Frontal cortex (tissue), 4 donors: Measurements from ENCODE around the gene BTBD1. TPM values are rescaled to one million over a fixed set of nuclear protein-coding genes. Genes with fewer than 3 reads are reported as not detected.
"Not testable (repeated sequence)": the region's sequence is repeated elsewhere in the genome, so short reads cannot be mapped to it uniquely, and the experiment has no call there.

Source experiments
- DNase-seq, 2 donors: peaks; one replicate each; pipeline ENCODE4 v3.0.0; 2012; ENCODE audit warnings: low spot score in 2 of 2
- FAIRE-seq: peaks from 2 replicates; lab custom pipeline; 2012; peaks lifted over from hg19 to GRCh38; lab: Jason Lieb, UNC
- total RNA-seq: library from RNA; depleted of rRNA; stranded (reverse); fragments of >200 nt; gene quantifications from one replicate; pipeline ENCODE4 v1.2.3, GENCODE V29; 2014
- donor health status: control.
- donor health status: control.
- donor health status: control.

BTBD1 gene
- total RNA-seq, 1 donor from 2014 or later, result 156 TPM

DNA sequence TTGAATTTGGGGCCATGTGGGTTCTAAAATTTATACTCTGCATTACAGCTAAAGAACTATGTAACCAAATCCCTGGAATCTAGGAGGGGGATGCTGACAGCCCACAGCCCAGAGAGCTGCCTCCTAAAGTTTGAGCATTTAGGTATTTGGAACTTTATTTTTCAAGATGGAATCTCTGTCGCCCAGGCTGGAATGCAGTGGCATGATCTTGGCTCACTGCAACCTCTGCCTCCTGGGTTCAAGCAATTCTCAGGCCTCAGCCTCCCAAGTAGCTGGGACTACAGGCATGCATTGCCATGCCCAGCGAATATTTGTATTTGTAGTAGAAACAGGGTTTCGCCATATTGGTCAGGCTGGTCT, 66.4 kb downstream of the BTBD1 start:
- not testable (repeated sequence) for FAIRE-seq

DNA sequence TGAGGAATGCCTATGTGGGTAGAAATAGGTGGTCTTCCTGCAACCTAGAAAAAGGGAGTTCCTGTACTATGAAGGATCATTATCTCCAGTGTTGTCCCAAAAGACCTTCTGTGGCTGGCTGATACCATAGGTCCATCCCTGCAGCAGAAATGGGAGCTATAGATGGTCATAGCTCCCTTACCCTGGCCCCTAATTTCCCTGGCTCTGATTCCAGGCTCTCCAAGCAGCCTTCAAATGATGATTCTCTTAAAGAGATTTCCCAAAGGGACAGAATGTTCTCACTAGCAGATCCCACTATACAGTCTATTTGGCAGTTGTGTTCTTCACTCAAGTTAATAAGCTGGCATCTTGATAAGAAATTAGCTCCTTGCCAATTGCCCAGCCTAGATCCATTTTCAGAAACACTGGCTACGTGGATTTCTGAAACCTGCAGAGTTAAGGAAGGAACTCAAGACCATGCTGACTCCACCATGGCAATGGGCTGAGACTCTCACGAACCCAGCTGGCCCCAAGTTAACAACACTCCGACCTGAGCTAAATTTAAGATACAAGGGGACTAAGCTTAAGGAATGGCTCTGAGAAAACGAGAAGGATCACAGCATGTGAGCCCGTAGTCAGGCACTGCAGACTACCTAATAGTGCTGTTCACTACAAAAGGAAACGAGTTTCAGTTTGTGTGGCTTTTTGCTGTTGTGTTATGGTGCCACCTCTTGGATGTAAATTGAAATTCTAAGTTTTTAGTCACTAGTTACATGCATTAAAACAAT, 67.0 kb downstream of the BTBD1 start:
- DNase-seq (peak; percentile 55 to 57), FAIRE-seq (no peak)

More for the DNA sequence above, 66.4 kb downstream of the BTBD1 start:
- not testable (repeated sequence) for DNase-seq

DNA sequence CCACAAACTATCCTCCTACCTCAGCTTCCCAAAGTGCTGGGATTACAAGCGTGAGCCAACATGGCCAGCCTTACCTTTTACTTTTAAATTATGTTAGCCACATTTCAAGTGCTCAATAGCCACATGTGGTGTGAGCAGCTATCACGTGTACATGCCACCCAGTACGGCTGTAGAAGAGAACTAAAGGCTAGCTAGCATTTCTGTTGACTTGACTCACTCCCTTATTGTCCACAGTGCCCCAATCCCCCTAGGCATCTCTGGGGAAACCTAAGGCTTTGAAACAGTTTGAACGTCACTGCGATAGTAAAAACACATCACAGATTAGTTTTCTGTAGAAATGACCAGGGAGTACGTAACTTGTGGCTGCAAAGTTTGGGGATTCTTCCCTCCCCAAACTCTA, 67.6 kb downstream of the BTBD1 start:
- DNase-seq (no peak), FAIRE-seq (no peak)

DNA sequence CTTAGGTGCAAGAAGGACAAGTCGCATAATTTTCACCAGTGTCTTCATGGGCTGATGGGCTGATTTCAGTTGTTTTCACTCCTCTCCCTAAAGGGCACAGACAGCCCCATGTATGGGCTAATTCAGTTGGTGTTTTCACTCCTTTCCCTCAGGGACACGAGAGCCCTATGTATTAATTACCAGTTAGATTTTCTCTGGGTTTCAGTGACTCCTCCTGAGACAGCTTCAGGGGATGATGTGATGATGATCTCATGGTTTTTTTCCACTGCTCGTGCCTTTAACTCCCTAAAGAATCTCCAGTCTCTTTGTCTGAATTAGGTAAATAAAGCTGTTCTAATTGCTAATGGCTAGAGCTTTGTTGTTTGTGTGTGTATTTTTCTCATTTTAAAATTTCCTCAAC, 71.1 kb downstream of the BTBD1 start:
- FAIRE-seq (no peak), DNase-seq (no peak)

DNA sequence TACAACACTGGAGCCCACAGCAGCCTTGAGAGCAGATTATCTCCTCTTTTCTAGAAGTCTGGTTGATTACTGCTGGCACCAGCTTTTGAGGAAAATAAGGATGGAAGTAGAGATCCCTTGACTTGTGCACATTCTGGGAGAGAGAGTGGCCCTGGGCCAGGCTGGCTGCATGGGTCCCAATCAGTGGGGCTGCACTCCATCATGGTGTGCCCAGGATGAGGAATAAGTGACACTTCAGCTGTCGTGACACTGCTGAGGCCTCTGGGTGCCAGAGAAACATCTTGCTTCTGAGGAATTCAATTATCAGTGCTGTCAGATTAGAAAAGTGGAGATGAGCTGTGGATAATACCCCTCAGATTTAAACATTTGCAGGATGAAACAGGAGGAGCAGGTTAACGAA, 72.0 kb downstream of the BTBD1 start:
- no peak for DNase-seq
- FAIRE-seq, result no peak

DNA sequence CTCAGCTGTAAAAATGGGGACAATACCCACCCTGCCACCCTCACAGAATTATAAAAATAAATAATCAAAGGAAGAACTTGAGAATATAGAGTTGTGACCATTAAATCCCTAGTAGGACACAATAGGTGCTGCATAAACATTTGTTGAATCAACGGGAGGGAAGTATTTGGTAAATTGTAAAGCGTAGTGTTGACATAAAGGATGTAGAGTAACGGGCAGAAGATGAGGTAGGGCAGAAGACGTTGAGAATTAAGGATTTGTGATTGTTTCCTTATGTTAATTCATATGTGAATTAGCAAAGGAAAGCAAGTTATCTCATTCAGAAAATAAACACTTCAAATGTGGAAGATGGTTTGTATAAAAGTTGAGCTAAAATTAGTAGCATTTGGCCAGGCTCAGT, 73.9 kb downstream of the BTBD1 start:
- no peak for DNase-seq
- FAIRE-seq, result no peak

DNA sequence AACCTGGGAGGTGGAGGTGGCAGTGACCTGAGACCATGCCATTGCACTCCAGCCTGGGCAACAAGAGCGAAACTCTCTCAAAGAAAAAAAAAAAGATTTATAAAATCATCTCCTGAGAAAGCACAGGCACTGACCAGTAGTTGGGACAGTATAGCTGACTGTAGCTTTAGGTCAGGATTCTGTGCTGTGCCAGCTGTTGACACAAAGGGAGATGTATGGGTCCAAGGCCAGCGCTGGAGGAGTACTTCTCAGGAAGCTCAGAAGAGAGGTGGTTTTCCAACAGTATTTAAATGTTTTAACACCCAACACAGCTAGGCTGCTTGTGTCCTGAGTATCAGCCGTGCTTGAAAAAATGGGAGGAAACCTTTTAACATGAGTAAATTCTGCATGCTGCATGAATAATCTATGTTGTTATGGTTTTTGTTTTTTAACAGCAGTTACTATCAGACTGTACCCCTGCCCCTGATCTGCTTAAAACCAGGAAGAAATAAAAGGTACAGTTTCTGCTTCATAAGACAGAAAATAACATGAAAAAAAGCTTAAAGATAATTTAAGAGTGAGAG, 74.5 kb downstream of the BTBD1 start:
- FAIRE-seq (no peak), DNase-seq (no peak)

DNA sequence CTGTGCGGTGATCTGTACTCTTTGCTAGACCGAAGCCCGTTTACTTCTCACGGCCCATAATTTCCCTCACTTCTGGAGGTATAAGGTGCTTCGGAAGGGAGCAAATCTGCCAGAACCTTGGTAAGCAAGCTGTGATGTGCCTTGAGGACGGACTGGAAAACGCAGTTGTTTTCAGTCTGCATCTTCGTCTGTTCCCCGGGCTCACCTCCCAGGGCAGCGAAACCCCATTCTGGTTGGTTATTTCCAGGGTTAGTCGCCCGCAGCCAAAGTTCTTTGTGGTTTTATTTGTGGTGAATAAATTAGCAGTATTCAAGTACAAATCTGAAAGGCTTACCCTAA, 80.6 kb downstream of the BTBD1 start:
- FAIRE-seq (no peak), DNase-seq (peak in 1 of 2 donors; percentile 38)

DNA sequence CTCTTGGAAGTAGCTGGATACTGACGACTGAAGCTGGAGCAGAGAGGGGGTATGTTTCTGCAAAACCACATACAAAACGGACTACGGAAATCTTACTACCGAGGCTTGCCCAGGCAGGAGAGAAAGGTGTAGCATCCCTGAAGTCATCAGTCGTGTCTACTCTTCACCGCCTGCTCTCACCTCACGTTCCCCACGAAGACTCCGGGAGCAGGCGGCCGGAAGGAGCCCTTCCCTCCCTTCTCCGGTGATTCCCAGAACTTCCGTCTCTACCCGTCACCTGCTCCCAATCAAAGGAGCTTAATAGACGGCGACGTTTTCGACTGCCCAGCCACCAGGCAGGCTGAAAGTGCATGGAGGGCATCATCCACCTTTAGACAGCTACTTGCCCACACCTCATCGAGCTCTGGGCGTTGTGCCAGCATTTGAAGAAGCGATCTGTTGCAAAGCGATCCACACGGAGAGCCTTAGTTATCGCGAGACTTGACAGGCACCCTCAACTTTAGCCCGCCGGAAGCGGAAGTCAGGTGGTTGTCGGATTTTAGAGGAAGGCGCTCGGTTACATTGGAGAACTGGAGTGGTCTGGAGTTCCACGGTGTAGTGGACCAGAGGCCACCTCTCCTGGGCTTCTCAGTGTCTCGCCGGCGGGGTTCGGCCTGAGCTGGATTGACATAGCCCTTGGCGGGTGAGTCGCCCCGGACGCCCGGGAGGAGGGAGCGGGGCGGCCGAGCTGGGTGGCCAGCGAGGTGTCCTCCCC, 81.2 kb downstream of the BTBD1 start, which contains the start of gene RAMAC:
RAMAC (plus strand) TSS at position 523 of the 754 bp plus-strand sequence. CDS start 2,809 bp downstream, outside the sequence.
- FAIRE-seq, result no peak
- peak; percentile 75 to 88 for DNase-seq

DNA sequence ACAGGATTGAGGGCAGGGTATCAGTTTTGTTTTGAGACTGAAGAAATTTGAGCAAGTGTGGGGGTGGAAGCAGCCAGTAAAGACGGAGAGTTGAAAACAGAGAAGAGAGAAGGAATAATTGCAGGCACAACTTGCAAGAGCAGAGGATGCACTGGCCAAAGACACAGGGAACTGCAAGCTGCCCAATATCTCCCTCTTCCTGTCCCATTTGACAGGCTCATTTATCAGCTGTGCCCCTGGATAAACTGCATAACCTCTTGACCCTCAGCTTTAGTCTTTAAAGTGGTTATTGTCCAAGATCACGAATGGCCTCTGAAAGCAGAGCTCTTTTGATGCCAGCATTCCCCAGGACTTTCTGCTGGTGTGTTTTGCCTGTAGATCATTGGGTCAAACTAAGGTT, 86.1 kb downstream of the BTBD1 start:
- no peak for DNase-seq
- FAIRE-seq, result no peak

DNA sequence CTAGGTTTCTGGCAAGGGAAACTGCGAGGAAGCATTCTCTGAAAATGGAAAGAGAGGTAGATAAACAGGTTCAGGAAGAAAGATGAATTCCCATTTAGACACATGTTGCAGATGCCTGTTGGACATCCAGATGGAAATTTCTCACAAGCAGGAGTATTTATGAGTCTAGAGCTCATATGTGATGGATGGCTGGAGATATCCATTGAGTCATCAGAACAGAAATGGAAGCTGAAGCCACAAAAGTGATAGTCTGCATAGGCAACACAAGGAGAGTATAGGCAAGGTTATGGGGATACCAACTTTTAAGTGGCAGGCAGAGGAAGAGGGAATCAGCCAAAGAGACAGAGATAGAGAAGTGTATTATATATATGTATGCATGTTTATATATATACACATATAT, 87.3 kb downstream of the BTBD1 start:
- DNase-seq, result no peak
- no peak for FAIRE-seq

DNA sequence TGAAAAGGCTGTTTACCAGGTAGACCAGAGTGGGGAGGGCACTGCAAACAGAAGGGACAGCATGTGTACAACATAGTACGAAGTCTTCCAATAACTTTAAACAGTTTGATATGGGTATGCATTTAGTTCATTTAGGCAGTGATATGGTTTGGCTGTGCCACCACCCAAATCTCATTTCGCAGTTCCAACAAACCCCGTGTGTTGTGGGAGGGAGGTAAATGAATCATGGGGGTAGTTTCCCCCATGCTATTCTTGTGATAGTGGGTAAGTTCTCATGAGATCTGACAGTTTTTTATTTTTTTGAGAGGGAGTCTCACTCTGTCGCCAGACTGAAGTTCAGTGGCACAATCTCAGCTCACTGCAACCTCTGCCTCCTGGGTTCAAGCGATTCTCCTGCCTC, 88.6 kb downstream of the BTBD1 start:
- DNase-seq, result no peak
- FAIRE-seq, result no peak

DNA sequence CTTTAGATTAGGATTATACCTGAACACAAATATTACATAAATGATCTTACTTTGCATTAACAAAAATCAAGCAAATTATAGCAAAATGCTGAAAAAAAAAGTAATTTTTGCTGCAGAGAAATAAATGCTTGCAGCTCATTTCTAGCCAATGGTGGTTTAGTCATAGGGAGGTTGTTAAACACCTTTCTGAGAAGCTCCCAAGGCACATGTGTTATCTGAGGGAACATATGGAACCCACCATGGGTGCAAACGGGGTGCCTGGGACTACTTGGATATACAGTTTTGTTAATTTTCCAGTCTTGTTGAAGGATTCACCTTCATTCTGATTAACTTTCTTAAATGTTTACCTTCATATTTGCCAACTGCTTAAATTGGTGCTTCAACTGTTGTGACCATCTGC, 90.0 kb downstream of the BTBD1 start:
- DNase-seq (no peak), FAIRE-seq (no peak)

DNA sequence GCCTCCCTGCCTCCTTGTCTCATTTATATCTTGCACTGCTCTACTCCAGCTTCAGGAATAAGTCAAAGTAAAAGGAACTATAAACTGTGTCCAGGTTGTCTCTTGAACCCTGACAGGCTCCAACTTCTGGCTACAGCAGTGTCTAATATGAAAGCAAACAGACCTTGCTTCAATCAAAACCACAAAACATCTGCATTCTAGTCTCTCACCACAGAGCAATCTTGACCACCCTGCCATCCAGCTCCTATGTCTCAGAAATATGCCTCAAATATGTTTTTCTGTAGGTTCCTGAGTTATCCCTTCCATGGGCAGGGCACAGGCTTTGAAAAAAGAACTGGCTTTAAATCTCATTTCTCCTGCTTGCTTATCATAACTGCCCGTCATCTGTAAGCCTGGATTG, 94.1 kb downstream of the BTBD1 start:
- no peak for DNase-seq
- FAIRE-seq, result no peak

DNA sequence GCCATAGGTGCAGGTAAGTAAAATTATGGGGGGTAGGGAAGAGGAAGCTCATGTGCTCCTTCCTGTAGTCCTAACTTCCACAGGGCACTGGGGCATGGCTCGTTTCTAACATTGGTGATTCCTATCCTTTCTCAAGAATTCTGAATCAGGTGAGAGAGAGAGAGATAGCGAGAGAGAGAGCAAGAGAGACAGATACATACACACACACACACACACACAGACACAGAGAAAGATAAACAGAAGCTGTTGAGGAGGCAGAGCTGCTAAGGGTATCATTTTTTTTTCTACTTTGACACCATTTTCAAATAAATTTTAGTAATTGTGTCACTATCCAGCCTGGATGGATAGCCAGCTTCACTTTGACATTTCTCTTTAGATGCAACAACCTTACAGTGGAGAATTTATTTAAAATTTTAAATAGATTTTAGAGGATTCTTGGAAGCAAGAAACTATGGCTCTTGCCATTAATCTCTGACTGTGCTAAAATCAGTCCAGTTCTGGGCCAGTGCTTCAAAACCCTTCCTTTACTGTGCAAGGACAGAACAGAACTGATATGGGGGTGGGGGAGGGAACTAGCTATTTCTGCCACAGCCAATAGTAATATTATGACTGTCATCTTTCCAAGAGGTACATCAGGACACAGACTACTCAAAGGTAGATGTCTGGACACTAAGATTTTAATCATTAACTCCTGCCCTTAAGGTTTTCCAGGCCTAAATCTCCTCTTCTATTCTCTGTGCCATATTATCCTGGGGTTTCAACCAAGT, 95.7 kb downstream of the BTBD1 start:
- DNase-seq, result no peak
- FAIRE-seq, result no peak

DNA sequence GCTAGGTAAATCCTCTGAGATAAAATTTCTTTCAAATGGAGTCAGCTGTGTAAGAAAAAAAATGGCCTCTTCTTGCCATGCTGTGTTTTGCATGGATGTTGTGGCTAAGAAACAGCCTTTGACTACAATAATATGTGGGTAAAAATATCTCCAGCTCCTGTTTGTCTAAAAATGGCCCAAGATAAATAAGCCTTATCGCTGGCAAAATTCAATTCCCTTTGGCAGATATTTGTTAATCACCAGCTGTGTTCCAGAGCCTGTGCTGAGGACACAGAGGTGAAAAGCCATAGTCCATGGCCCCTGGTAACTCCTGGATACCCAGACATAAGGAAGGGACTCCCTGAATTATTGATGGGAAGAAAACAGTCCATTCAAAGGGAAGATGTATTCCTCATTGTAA, 96.4 kb downstream of the BTBD1 start:
- FAIRE-seq (no peak), DNase-seq (no peak)

DNA sequence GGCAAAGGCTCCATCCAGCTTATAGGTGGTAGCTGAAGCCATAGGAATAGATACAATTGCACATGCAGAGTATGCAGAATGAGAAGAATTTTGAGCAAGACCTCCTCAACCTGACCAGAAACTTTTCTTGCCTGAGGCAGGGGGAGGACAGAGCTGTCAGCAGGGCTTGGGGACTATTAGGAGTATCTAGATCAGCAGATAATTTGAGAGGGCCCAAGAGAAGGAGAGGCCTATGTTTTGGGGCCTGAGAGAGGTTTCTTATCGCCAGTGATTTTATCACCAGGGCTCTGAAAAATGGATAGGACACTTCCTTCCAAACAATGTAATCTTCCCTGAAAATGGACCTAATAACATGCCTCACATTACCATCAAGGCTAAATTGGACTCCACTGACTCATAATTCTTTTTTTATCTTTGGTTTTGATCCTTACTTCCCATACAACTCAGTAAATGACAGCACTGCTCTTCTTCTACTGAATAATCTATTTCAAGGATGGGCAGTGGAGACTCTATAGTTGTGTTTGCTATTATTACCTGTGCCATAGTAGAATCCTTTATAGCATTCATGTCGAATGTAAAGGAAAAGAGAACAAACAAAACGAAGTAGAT, 96.9 kb downstream of the BTBD1 start:
- no peak for DNase-seq

DNA sequence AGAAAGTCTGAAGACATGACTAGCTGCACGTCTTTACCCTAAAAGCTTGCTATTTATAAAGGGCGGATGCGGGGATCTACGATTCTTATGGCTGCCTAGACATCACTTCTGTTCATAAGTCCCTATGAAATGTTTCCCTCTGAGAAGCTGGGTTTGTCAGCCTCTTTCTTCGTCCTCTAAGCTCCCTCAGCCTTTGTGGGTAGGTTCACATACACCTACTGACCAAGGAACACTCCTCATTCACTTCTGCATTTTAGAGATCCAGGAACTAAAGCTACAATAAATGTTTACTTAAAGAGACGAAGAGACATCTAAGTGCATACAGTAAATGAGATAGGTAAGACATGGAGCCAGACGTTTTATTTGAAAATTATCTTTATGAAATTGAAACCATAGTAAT, 97.7 kb downstream of the BTBD1 start:
- DNase-seq (no peak), FAIRE-seq (no peak)

More for the DNA sequence above, 96.9 kb downstream of the BTBD1 start:
- no peak for FAIRE-seq

DNA sequence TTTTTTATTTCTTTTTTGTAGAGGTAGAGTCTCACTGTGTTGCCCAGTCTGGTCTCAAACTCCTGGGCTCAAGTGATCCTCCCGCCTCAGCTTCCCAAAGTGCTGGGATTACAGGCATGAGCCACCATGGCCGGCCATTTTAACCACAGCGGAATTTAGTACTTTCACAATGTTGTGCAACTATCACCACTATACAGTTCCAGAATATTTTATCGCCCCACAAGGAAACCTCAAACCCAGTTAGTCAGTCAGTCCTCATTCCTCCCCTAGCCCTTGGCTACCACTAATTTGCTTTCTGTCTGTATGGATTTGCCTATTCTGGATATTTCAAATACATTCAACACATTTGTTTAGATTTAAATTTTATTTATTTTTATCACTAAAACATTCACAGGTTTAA, 99.0 kb downstream of the BTBD1 start:
- no peak for FAIRE-seq
- DNase-seq, result no peak

DNA sequence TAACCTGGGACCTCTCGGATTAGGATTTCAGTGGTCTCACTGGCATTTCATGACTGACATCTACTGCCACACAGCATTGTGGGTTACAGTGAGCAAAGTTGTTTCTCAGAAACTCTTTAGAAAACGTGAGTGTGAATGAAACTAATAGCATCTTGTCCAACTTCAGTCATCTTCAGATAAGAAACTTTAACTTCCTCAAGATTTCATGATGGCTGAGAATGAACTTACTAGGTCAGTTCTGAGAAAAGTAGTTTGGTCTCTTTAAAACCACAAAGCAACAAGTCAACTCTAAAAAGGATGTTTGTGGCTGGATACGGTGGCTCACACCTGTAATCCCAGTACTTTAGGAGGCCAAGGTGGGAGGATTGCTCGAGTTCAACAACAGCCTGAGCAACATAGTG, 100.4 kb downstream of the BTBD1 start:
- FAIRE-seq (no peak), DNase-seq (no peak)
